WTC11 (cell line): ENCODE data around the gene HDAC7. TPM values are rescaled to one million over a fixed set of nuclear protein-coding genes. Genes with fewer than 3 reads are reported as not detected.
A peak's percentile ranks its signal among the peaks of the same experiment; 100 is the strongest.

Source experiments
- ATAC-seq: fragments of 200-7000 bp; cut with Tn5 transposase; 2 replicates; pipeline ENCODE4 v1.10.0; 2021; ENCODE audit warnings: mild to moderate bottlenecking, moderate library complexity
- CTCF ChIA-PET: fragments of 300-600 bp; sonication (Branson Sonifier 250); formaldehyde crosslinking; loops from one replicate; lab custom pipeline; 2021; ENCODE audit warnings: antibody characterized with exemption; lab: Charles Lee
- POLR2A ChIA-PET: fragments of 350-600 bp; sonication (Branson Sonifier 250); formaldehyde crosslinking; loops from one replicate; lab custom pipeline; 2021; ENCODE audit warnings: antibody characterized with exemption; lab: Charles Lee
- DNase-seq: peaks from one replicate; pipeline ENCODE4 v3.0.0; 2021; ENCODE audit warnings: low spot score
- H3K27ac Mint-ChIP-seq: 2 replicates; pipeline ENCODE4 v1.8.0; 2021; ENCODE audit warnings: mixed read lengths
- H3K27me3 Mint-ChIP-seq: 2 replicates; pipeline ENCODE4 v1.8.0; 2021; ENCODE audit warnings: low read depth, mild to moderate bottlenecking, moderate library complexity, mixed read lengths
- H3K36me3 Mint-ChIP-seq: 2 replicates; pipeline ENCODE4 v1.8.0; 2021; ENCODE audit warnings: mixed read lengths
- H3K4me1 Mint-ChIP-seq: 2 replicates; pipeline ENCODE4 v1.8.0; 2022; ENCODE audit warnings: mixed read lengths
- H3K4me3 Mint-ChIP-seq: 2 replicates; pipeline ENCODE4 v1.8.0; 2021; ENCODE audit warnings: mild to moderate bottlenecking, moderate library complexity, mixed read lengths
- H3K9me3 Mint-ChIP-seq: 2 replicates; pipeline ENCODE4 v1.8.0; 2021; ENCODE audit warnings: mixed read lengths
- ATF1 ChIP-seq: sonication (generic); formaldehyde crosslinking; IDR thresholded peaks from 2 replicates; pipeline ENCODE4 v1.8.1; 2023; ENCODE audit warnings: mild to moderate bottlenecking, moderate library complexity, missing genetic modification reagents
- ELF4 ChIP-seq: sonication (generic); formaldehyde crosslinking; IDR thresholded peaks from 2 replicates; pipeline ENCODE4 v1.8.1; 2022; ENCODE audit warnings: low read depth, mild to moderate bottlenecking, moderate library complexity, missing genetic modification reagents
- ETV6 ChIP-seq: sonication (generic); formaldehyde crosslinking; IDR thresholded peaks from 2 replicates; pipeline ENCODE4 v1.8.1; 2022; ENCODE audit warnings: mild to moderate bottlenecking, missing genetic modification reagents
- FOXJ3 ChIP-seq: sonication (generic); formaldehyde crosslinking; IDR thresholded peaks from 2 replicates; pipeline ENCODE4 v1.9.0; 2021; ENCODE audit warnings: missing genetic modification reagents, mild to moderate bottlenecking, borderline replicate concordance
- FOXK1 ChIP-seq: sonication (generic); formaldehyde crosslinking; IDR thresholded peaks from 2 replicates; pipeline ENCODE4 v1.8.0; 2022; ENCODE audit warnings: mild to moderate bottlenecking, moderate library complexity, missing genetic modification reagents
- IRF2 ChIP-seq: sonication (generic); formaldehyde crosslinking; IDR thresholded peaks from 2 replicates; pipeline ENCODE4 v1.8.0; 2022; ENCODE audit warnings: low read depth, missing genetic modification reagents, borderline replicate concordance
- MXD4 ChIP-seq: fragments of 250-450 bp; sonication (Bioruptor Pico); IDR thresholded peaks from 2 replicates; pipeline ENCODE4 v1.8.0; 2021; ENCODE audit warnings: mild to moderate bottlenecking, moderate library complexity, borderline replicate concordance
- NR2C2 ChIP-seq: sonication (generic); formaldehyde crosslinking; IDR thresholded peaks from 2 replicates; pipeline ENCODE4 v1.8.0; 2022; ENCODE audit warnings: mild to moderate bottlenecking, missing genetic modification reagents
- SOX15 ChIP-seq: fragments of 250-450 bp; sonication (Bioruptor Pico); IDR thresholded peaks from 2 replicates; pipeline ENCODE4 v1.9.0; 2021; ENCODE audit warnings: mild to moderate bottlenecking
- ZNF416 ChIP-seq: fragments of 250-450 bp; sonication (Bioruptor Pico); IDR thresholded peaks from 2 replicates; pipeline ENCODE4 v1.9.0; 2021; ENCODE audit warnings: mild to moderate bottlenecking, inconsistent platforms
- ZNF423 ChIP-seq: fragments of 250-450 bp; sonication (Bioruptor Pico); IDR thresholded peaks from 2 replicates; pipeline ENCODE4 v2.1.2; 2022; ENCODE audit warnings: mild to moderate bottlenecking, moderate library complexity
- total RNA-seq: library from RNA; stranded (reverse); gene quantifications from 3 replicates; pipeline ENCODE4 v1.2.3, GENCODE V29; 2021
- TF ChIP-seq, protein P1 (sequence below): sonication (generic); formaldehyde crosslinking; IDR thresholded peaks from 2 replicates; pipeline ENCODE4 v1.8.0; 2022; ENCODE audit warnings: mild to moderate bottlenecking, missing genetic modification reagents
- TF ChIP-seq, protein P2 (sequence below): sonication (generic); formaldehyde crosslinking; IDR thresholded peaks from 2 replicates; pipeline ENCODE4 v1.8.0; 2022; ENCODE audit warnings: missing genetic modification reagents
- TF ChIP-seq, protein P3 (sequence below): fragments of 250-450 bp; sonication (Bioruptor Pico); IDR thresholded peaks from 2 replicates; pipeline ENCODE4 v2.1.2; 2022; ENCODE audit warnings: mild to moderate bottlenecking, moderate library complexity
- TF ChIP-seq, protein P4 (sequence below): sonication (generic); formaldehyde crosslinking; IDR thresholded peaks from 2 replicates; pipeline ENCODE4 v1.8.1; 2022; ENCODE audit warnings: mild to moderate bottlenecking, moderate library complexity, missing genetic modification reagents
- TF ChIP-seq, protein P5 (sequence below): sonication (generic); formaldehyde crosslinking; IDR thresholded peaks from 2 replicates; pipeline ENCODE4 v1.8.0; 2023; ENCODE audit warnings: missing genetic modification reagents
- TF ChIP-seq, protein P6 (sequence below): sonication (generic); formaldehyde crosslinking; conservative IDR thresholded peaks from 2 replicates; pipeline ENCODE4 v1.8.1; 2022; ENCODE audit warnings: mild to moderate bottlenecking, missing genetic modification reagents

The HDAC7 gene
- total RNA-seq, 1 experiment from 2014 or later: 111 TPM

DNA sequence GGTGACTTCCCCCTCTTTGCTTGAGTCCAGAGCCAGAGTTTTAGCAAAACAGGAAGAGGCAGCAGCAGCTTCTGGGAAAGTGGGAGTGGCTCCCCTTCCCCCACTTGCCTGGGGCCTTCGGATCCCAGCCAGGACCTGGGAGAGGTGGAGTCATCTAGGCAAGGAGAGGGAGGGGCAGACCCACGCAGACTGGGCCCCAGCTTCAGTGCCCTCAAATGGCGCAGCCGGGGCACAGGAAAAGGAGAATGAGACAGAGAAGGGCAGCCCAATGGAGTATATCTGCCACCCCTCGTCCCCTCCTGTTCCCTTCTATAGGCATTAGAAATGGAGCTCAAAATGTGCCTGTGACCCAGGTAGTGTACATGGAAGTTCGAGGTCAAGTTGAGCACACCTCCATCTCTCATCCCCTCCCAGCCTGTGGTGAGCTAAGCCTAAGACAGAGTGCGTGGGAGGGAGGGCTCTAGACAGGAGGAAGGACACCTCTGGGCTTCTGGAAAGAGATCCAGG, 9.3 kb upstream of the HDAC7 start:
- POLR2A ChIA-PET: interaction anchor here (1.1 to 2.3 kb wide), 5 partner anchors 8 to 21 kb away, joined by 4 to 14 read pairs (median 4); partner anchors contain the start of gene HDAC7
- ATAC-seq (peak; percentile 84), DNase-seq (peak; percentile 58)
- Mint-ChIP-seq H3K36me3 (no peaks in the 10 kb centered on the region), H3K4me3 (0 out of 2 replicates have a peak overlapping the region, but pooled peaks have one; percentile 14), H3K27ac (no peak overlapping the region), H3K9me3 (no peaks in the 10 kb centered on the region), H3K27me3 (peaks cover 4% of the 10 kb centered on the region; the same call in 1 of the 2 replicates), H3K4me1 (peaks cover 37% of the 10 kb centered on the region)
- TF ChIP-seq, protein P1, sequence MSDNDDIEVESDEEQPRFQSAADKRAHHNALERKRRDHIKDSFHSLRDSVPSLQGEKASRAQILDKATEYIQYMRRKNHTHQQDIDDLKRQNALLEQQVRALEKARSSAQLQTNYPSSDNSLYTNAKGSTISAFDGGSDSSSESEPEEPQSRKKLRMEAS (CRISPR knock-in tag): peak; percentile 26; the same call in 1 of the 2 replicates
- TF ChIP-seq FOXK1 (CRISPR knock-in tag) (no peak), ETV6 (CRISPR knock-in tag) (no peak), ELF4 (no peak)
- TF ChIP-seq, protein P2, sequence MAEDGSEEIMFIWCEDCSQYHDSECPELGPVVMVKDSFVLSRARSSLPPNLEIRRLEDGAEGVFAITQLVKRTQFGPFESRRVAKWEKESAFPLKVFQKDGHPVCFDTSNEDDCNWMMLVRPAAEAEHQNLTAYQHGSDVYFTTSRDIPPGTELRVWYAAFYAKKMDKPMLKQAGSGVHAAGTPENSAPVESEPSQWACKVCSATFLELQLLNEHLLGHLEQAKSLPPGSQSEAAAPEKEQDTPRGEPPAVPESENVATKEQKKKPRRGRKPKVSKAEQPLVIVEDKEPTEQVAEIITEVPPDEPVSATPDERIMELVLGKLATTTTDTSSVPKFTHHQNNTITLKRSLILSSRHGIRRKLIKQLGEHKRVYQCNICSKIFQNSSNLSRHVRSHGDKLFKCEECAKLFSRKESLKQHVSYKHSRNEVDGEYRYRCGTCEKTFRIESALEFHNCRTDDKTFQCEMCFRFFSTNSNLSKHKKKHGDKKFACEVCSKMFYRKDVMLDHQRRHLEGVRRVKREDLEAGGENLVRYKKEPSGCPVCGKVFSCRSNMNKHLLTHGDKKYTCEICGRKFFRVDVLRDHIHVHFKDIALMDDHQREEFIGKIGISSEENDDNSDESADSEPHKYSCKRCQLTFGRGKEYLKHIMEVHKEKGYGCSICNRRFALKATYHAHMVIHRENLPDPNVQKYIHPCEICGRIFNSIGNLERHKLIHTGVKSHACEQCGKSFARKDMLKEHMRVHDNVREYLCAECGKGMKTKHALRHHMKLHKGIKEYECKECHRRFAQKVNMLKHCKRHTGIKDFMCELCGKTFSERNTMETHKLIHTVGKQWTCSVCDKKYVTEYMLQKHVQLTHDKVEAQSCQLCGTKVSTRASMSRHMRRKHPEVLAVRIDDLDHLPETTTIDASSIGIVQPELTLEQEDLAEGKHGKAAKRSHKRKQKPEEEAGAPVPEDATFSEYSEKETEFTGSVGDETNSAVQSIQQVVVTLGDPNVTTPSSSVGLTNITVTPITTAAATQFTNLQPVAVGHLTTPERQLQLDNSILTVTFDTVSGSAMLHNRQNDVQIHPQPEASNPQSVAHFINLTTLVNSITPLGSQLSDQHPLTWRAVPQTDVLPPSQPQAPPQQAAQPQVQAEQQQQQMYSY (CRISPR knock-in tag): 0 out of 2 replicates have a peak, but pooled peaks have one; percentile 38
- CTCF ChIA-PET: interaction anchor here (0.8 to 7.2 kb wide), 14 partner anchors 9 to 120 kb away, joined by 3 to 111 read pairs (median 9); partner anchors contain the start of gene HDAC7

DNA sequence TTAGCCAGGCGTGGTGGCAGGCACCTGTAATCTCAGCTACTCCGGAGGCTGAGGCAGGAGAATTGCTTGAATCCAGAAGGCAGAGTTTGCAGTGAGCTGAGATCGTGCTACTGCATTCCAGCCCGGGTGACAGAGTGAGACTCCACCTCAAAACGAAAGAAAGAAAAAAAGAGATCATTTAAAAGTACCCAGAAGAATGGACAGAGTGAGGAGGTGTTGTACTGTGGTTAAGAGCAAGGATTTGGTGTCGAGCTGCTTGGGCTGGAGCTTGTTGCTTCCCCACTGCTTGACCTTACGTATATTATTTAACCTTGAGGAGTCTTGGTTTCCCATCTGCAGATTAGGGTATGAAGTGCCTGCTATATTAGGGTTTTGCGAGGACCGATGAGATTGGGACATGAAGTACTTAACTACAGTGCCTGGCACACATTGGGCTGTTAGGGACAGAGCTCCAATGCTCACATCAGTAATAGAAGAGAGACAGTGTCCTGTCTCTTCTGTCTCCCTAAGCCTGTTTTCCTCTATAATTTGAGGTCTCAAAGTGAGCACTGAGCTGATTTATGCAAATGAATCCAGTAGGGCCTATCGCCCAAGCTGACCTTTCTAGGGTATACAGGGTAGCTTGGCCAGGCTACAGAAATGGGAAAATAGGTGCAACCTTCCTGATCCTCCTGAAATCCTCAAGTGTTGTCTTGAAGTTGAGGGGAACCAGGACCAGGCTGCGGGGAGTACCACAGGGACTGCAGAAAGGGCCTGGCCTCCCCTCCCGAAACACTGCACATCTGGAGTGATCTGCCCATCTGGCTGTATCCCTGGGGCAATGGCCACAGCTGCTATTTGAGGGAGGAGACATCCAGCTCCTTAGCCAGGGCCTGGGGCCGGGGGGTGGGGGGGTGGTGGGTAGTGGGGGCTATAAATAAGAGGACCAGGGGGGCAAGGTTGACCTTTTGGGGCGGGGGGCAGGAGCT, 8.6 kb upstream of the HDAC7 start:
- TF ChIP-seq FOXJ3 (CRISPR knock-in tag) (no peak), SOX15 (CRISPR knock-in tag) (no peak), ZNF416 (CRISPR knock-in tag) (no peak)
- no peak for DNase-seq
- no peaks in the 10 kb centered on the region for H3K9me3 Mint-ChIP-seq
- peaks cover 37% of the 10 kb centered on the region for H3K4me1 Mint-ChIP-seq
- no peaks in the 10 kb centered on the region for H3K36me3 Mint-ChIP-seq
- H3K27me3 Mint-ChIP-seq: peaks cover 4% of the 10 kb centered on the region; the same call in 1 of the 2 replicates
- ChIA-PET CTCF (interaction anchor here (0.6 to 7.2 kb wide), 16 partner anchors 8 to 121 kb away, joined by 3 to 111 read pairs (median 6); partner anchors contain the start of gene HDAC7), POLR2A (interaction anchor here (0.6 to 2.3 kb wide), 7 partner anchors 7 to 175 kb away, joined by 3 to 14 read pairs (median 4); partner anchors contain the start of gene HDAC7)
- peak; percentile 5; the same call in 1 of the 2 replicates for ATAC-seq
- H3K4me3 Mint-ChIP-seq: no peak overlapping the region
- H3K27ac Mint-ChIP-seq: peak overlapping the region; percentile 50

DNA sequence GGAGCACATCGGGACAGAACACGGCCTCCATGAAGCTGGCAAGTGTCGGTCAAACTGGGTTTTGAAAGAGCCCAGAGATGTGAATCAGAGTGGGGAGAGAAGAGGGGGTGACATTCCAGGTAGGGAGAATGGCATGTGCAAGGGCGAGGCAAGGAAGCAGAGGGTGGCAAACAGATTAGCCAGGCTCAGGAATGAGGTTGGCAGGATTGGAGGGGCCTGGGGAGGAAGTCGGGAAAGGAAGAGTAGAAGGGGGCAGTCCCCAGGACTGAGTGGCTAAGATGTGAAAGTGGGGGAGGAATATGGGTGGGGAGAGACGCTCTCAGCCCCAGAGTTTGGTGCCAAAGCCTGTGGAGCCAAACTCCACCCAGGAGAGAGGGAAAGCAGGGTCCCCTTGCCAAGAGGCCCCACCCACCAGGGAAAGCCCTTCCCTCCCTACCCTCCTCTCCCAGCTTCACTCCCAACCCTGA, 5.5 kb upstream of the HDAC7 start:
- DNase-seq (no peak), ATAC-seq (peak; percentile 31)
- ChIA-PET POLR2A (interaction anchor here (0.6 kb wide), 1 partner anchor 12 kb away, joined by 5 read pairs; no protein-coding TSS in a partner anchor), CTCF (interaction anchor here (1.0 to 7.2 kb wide), 3 partner anchors 13 to 28 kb away, joined by 3 to 111 read pairs (median 4); no protein-coding TSS in a partner anchor)
- Mint-ChIP-seq H3K27ac (no peak overlapping the region), H3K4me1 (peaks cover 58% of the 10 kb centered on the region), H3K9me3 (no peaks in the 10 kb centered on the region), H3K27me3 (peaks cover 14% of the 10 kb centered on the region), H3K36me3 (no peaks in the 10 kb centered on the region), H3K4me3 (no peak overlapping the region)
- TF ChIP-seq, protein P3, sequence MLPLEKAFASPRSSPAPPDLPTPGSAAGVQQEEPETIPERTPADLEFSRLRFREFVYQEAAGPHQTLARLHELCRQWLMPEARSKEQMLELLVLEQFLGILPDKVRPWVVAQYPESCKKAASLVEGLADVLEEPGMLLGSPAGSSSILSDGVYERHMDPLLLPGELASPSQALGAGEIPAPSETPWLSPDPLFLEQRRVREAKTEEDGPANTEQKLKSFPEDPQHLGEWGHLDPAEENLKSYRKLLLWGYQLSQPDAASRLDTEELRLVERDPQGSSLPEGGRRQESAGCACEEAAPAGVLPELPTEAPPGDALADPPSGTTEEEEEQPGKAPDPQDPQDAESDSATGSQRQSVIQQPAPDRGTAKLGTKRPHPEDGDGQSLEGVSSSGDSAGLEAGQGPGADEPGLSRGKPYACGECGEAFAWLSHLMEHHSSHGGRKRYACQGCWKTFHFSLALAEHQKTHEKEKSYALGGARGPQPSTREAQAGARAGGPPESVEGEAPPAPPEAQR: no peak
- TF ChIP-seq MXD4 (CRISPR knock-in tag): no peak
- TF ChIP-seq, protein P4, sequence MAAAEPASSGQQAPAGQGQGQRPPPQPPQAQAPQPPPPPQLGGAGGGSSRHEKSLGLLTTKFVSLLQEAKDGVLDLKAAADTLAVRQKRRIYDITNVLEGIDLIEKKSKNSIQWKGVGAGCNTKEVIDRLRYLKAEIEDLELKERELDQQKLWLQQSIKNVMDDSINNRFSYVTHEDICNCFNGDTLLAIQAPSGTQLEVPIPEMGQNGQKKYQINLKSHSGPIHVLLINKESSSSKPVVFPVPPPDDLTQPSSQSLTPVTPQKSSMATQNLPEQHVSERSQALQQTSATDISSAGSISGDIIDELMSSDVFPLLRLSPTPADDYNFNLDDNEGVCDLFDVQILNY (CRISPR knock-in tag): no peak
- TF ChIP-seq ZNF423: no peak
- TF ChIP-seq, protein P2 (CRISPR knock-in tag): no peak
- TF ChIP-seq, protein P5, sequence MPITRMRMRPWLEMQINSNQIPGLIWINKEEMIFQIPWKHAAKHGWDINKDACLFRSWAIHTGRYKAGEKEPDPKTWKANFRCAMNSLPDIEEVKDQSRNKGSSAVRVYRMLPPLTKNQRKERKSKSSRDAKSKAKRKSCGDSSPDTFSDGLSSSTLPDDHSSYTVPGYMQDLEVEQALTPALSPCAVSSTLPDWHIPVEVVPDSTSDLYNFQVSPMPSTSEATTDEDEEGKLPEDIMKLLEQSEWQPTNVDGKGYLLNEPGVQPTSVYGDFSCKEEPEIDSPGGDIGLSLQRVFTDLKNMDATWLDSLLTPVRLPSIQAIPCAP (CRISPR knock-in tag): no peak
- TF ChIP-seq NR2C2 (CRISPR knock-in tag): no peak
- TF ChIP-seq, protein P6, sequence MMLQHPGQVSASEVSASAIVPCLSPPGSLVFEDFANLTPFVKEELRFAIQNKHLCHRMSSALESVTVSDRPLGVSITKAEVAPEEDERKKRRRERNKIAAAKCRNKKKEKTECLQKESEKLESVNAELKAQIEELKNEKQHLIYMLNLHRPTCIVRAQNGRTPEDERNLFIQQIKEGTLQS (CRISPR knock-in tag): no peak
- TF ChIP-seq ATF1: no peak
- TF ChIP-seq IRF2 (CRISPR knock-in tag): no peak
